GM18526 (cell line): ENCODE data around the gene DPP7.
A peak's percentile ranks its signal among the peaks of the same experiment; 100 is the strongest.

ENCODE experiments used
- POLR2A ChIP-seq: IDR thresholded peaks from 3 replicates; pipeline ENCODE4 v1.6.1; 2011; ENCODE audit not compliant: insufficient read length; ENCODE audit errors: extremely low read depth

DPP7 gene

GRCh38 chr9:137076636-137077009, 37.9 kb downstream of the DPP7 start:
- no peak for TF ChIP-seq POLR2A

GRCh38 chr9:137075275-137075775, 39.2 kb downstream of the DPP7 start:
- TF ChIP-seq POLR2A = no peak

- TF ChIP-seq POLR2A = no peak
Observed at GRCh38 chr9:137074657-137075274, 39.8 kb downstream of the DPP7 start.

GRCh38 chr9:137073992-137074399, 40.5 kb downstream of the DPP7 start:
- TF ChIP-seq POLR2A = no peak

- no peak for TF ChIP-seq POLR2A
Observed at GRCh38 chr9:137071282-137071681, 43.3 kb downstream of the DPP7 start.

GRCh38 chr9:137070906-137071275, 43.6 kb downstream of the DPP7 start:
- TF ChIP-seq POLR2A = no peak

GRCh38 chr9:137070201-137070905, 44.2 kb downstream of the DPP7 start, which contains the start of gene SAPCD2:
TSS of gene SAPCD2 (minus strand) at chr9:137070557. CDS start at chr9:137070460, 97 bp downstream.
- peak; percentile 70 for TF ChIP-seq POLR2A

- no peak for TF ChIP-seq POLR2A
Observed at GRCh38 chr9:137069508-137070091, 44.9 kb downstream of the DPP7 start.

GRCh38 chr9:137068539-137069507, 45.7 kb downstream of the DPP7 start:
- no peak for TF ChIP-seq POLR2A

GRCh38 chr9:137067860-137068538, 46.5 kb downstream of the DPP7 start:
- no peak for TF ChIP-seq POLR2A

- TF ChIP-seq POLR2A = no peak
Observed at GRCh38 chr9:137066096-137066861, 48.3 kb downstream of the DPP7 start.

- no peak for TF ChIP-seq POLR2A
Observed at GRCh38 chr9:137065336-137065967, 49.1 kb downstream of the DPP7 start.

- no peak for TF ChIP-seq POLR2A
Observed at GRCh38 chr9:137064880-137065164, 49.7 kb downstream of the DPP7 start.
